A549 treated with CpdA at 1 μM for 4 hours (cell line): ENCODE measurements around the gene GNL2. TPM values are rescaled to one million over a fixed set of nuclear protein-coding genes. Genes with fewer than 3 reads are reported as not detected.

ENCODE experiments used
- total RNA-seq: library from RNA; stranded (reverse); fragments of 200-300 nt; extraction: Qiagen RNA extraction; gene quantifications from 5 replicates; pipeline ENCODE4 v1.2.3, GENCODE V29; 2022; ENCODE audit warnings: low read depth

GNL2 gene
- total RNA-seq = 47.6 to 70.9 TPM (median 53.2 TPM) in 5 replicates

GRCh38 chr1:37595440-37596181 lies at the start of gene GNL2:
GNL2 (minus strand) TSS chr1:37595937; CDS start chr1:37595822, 115 bp downstream.

DNA sequence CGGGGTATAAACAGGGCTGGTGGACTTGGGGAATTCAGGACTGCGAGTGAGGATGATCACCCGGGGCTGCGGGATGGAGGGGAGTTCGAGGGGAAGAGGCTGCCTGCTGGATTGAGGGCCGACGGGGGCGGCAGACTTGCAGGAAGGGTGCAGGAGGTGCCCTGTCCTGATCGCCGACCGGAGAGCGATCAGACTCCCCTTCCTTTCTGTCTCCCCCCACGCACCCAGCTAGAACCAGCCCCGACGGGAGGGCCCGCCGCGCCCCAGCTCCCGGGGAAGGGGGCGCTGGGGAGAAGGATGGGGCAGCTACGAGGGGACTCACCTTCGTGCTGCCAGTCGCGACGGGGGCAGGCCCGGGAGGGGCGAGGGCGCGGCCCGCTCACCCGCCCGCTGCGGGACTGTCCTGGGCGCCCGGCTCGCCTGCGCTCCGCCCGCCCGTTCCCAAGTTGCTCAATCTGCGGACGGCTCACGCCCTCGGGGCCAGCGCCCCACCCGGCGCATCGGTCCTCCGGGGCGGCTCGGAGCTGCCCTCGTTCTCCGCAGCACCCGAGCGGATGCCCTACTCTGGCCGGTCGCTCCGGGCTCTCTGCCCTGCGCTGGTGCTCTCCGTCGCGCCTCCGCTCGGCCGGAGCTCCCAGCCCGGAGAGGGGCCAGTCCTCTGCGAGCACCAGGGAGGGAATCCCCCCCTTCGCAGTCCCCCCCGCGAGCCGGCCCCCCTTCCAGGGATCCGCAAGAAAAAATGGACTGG lies 38.7 kb upstream of the GNL2 start, which contains the start of gene RSPO1:
RSPO1 (minus strand) TSS at position 649 of the 748 bp plus-strand sequence. CDS start 5,231 bp downstream, outside the sequence.

GRCh38 chr1:37556712-37557196 lies 39.0 kb downstream of the GNL2 start, which contains the start of gene DNALI1:
DNALI1 (plus strand) TSS chr1:37556940; CDS start chr1:37556995, 55 bp downstream.

DNA sequence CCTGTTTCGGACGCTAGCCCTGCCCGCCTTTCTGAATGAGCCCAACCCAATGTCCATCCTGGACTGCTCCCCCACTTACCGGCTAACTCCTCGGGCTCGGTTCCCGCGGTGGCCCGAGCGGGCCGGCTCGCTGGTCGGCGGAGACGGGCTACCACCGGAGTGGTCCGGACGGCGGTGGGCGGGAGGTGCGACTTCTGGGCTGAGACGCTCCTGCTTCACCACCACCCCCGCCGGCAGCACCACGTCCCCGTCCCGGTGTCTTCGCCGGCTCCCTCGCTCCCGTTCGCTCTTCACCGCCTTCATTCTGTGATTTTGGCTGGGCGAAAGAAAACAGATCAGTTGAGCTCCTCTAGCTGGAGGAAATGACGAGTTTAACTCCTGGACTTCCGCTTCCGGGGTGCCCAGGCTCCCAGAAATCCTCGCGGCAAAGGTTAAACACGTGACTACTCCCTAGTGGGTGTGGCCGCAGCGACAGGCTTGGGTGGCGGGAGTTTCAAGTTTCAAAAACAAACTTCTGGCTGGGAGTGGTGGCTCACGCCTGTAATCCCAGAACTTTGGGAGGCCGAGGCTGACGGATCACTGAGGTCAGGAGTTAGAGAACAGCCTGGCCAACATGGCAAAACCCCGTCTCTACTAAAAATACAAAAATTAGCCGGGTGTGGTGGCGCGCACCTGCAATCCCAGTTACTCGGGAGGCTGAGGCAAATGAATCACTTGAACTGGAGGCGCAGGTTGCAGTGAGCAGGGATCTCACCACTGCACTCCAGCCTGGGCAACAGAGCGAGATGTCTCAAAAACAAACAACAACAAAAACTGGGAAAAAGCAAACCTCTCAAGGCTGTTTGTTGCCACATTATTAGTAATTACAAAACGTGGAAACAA lies 41.6 kb downstream of the GNL2 start, which contains the start of gene SNIP1:
SNIP1 (minus strand) TSS at position 367 of the 882 bp plus-strand sequence; CDS start at position 303, 64 bp downstream.

Other genes starting within 250 kb of the GNL2 start
- gene ZC3H12A, start 121.4 kb downstream of the GNL2 start, total RNA-seq = 12.9 to 20.1 TPM (median 16.6 TPM) in 5 replicates
- gene MEAF6, start 81.2 kb downstream of the GNL2 start, total RNA-seq = 33.0 to 39.2 TPM (median 33.7 TPM) in 5 replicates
- gene SNIP1, start 41.6 kb downstream of the GNL2 start, total RNA-seq = 8.5 to 12.3 TPM (median 10.0 TPM) in 5 replicates
- gene DNALI1, start 39.0 kb downstream of the GNL2 start, total RNA-seq = 0.03 to 0.13 TPM in 2 of 5 replicates, not detected in the others
- gene RSPO1, start 39.0 kb upstream of the GNL2 start, total RNA-seq = 0.09 to 0.13 TPM (median 0.10 TPM) in 4 of 5 replicates, not detected in the other
- gene CDCA8, start 96.6 kb upstream of the GNL2 start, total RNA-seq = 46.9 to 52.0 TPM (median 48.3 TPM) in 5 replicates
- 0.51 to 0.91 TPM (median 0.62 TPM) in 5 replicates for gene EPHA10, start 169.2 kb upstream of the GNL2 start, total RNA-seq
- gene MANEAL, start 197.9 kb upstream of the GNL2 start, total RNA-seq = 22.2 to 27.6 TPM (median 25.3 TPM) in 5 replicates
- 31.0 to 60.3 TPM (median 56.3 TPM) in 5 replicates for gene C1orf122, start 211.9 kb upstream of the GNL2 start, total RNA-seq
- 13.9 to 19.8 TPM (median 18.9 TPM) in 5 replicates for gene YRDC, start 212.3 kb upstream of the GNL2 start, total RNA-seq